ENCODE measurements around the gene RSBN1.

Gene RSBN1

DNA sequence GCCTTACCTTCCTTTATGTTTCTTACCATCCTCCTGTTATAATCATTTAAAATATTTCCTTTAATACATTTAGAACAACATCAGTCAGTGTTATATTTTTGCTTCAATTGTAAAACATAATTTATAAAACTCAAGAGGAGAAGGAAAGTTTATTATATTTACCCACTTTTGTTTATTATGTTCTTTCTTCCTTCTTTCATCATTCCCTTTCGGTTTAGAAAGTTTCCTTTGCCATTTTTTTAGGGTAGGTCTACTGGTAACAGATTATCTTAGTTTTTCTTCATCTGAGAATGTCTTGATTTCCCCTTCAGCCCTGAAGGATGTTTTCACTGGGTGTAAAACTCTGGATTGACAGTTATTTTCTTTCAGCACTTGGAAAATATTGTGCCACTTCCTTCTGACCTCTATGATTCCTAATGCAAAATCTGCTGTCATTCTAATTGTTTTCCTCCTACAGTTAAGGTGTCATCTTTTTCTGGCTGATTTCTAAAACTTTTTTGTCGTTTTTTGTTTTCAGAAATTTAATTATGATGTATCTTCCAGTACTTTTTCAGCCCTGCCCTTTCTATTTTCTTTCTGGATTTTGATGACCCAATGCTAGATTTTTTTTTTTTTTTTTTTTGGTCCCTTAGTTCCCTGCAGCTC, 34.2 kb upstream of the RSBN1 start:
- Histone ChIP-seq H3K79me2 (ENCODE audit: insufficient read depth, low read length) (no peaks in the 10 kb centered on the region), H3K36me3 (ENCODE audit: low read length) (peaks cover 35% of the 10 kb centered on the region)
- TF ChIP-seq, protein P1, sequence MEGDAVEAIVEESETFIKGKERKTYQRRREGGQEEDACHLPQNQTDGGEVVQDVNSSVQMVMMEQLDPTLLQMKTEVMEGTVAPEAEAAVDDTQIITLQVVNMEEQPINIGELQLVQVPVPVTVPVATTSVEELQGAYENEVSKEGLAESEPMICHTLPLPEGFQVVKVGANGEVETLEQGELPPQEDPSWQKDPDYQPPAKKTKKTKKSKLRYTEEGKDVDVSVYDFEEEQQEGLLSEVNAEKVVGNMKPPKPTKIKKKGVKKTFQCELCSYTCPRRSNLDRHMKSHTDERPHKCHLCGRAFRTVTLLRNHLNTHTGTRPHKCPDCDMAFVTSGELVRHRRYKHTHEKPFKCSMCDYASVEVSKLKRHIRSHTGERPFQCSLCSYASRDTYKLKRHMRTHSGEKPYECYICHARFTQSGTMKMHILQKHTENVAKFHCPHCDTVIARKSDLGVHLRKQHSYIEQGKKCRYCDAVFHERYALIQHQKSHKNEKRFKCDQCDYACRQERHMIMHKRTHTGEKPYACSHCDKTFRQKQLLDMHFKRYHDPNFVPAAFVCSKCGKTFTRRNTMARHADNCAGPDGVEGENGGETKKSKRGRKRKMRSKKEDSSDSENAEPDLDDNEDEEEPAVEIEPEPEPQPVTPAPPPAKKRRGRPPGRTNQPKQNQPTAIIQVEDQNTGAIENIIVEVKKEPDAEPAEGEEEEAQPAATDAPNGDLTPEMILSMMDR (IDR thresholded peaks at IDR 0.05; ENCODE audit: insufficient read depth, low read length, poor library complexity, severe bottlenecking): no peak
- no peak for TF ChIP-seq EZH2phosphoT487 (conservative IDR thresholded peaks at IDR 0.05; ENCODE audit: low read length)

DNA sequence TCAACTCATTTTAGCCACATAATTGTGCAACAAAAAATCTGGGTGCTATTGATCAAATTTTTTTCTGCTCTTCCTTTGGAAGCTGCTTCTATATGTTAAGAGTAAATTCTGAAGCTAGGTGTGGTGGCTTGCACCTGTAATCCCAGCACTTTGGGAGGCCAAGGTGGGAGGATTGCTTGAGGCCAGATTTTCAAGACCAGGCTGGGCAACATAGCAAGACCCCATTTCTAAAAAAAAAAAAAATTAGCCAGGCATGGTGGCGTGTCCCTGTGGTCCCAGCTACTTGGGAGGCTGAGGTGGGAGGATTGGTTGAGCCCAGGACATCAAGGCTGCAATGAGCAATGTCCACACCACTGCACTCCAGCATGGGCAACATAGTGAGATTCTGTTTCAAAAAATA, 24.3 kb upstream of the RSBN1 start:
- H2AFZ ChIP-seq (ENCODE audit: low read depth, low read length, severe bottlenecking): no peak overlapping the region
- peaks cover 13% of the 10 kb centered on the region; the same call in 1 of the 2 replicates for H3F3A ChIP-seq (ENCODE audit: insufficient read depth)
- no peak overlapping the region for H3K4me3 ChIP-seq (ENCODE audit: insufficient read depth, low read length, poor library complexity, severe bottlenecking)
- no peak overlapping the region for H3K9ac ChIP-seq (ENCODE audit: low read length)
- H3K27me3 ChIP-seq (ENCODE audit: low read length): no peaks in the 10 kb centered on the region
- H3K9me2 ChIP-seq (replicated peaks; ENCODE audit: insufficient read depth, low read length): no peaks in the 10 kb centered on the region
- peaks cover 37% of the 10 kb centered on the region; the same call in 1 of the 2 replicates for H3K36me3 ChIP-seq (ENCODE audit: low read length)
- no peaks in the 10 kb centered on the region for H3K9me3 ChIP-seq (ENCODE audit: insufficient read depth, low read length)
- no peak for TF ChIP-seq EZH2phosphoT487 (conservative IDR thresholded peaks at IDR 0.05; ENCODE audit: low read length)
- TF ChIP-seq, protein P1 (IDR thresholded peaks at IDR 0.05; ENCODE audit: insufficient read depth, low read length, poor library complexity, severe bottlenecking): no peak
- no peaks in the 10 kb centered on the region for H4K20me1 ChIP-seq (ENCODE audit: low read depth, low read length)
- no peak overlapping the region for H3K27ac ChIP-seq (ENCODE audit: low read depth, low read length)
- no peaks in the 10 kb centered on the region for H3K79me2 ChIP-seq (ENCODE audit: insufficient read depth, low read length)
- H3K4me2 ChIP-seq (ENCODE audit: low read depth, low read length, poor library complexity, severe bottlenecking): no peak overlapping the region

More for the DNA sequence above, 34.2 kb upstream of the RSBN1 start:
- Histone ChIP-seq H2AFZ (ENCODE audit: low read depth, low read length, severe bottlenecking) (no peak overlapping the region), H4K20me1 (ENCODE audit: low read depth, low read length) (no peaks in the 10 kb centered on the region), H3K27me3 (ENCODE audit: low read length) (no peaks in the 10 kb centered on the region), H3K9me3 (ENCODE audit: insufficient read depth, low read length) (no peaks in the 10 kb centered on the region), H3K9ac (ENCODE audit: low read length) (no peak overlapping the region), H3K4me3 (ENCODE audit: insufficient read depth, low read length, poor library complexity, severe bottlenecking) (no peak overlapping the region), H3F3A (ENCODE audit: insufficient read depth) (no peaks in the 10 kb centered on the region; the same call in none of the 2 replicates), H3K27ac (ENCODE audit: low read depth, low read length) (no peak overlapping the region), H3K4me2 (ENCODE audit: low read depth, low read length, poor library complexity, severe bottlenecking) (no peak overlapping the region), H3K9me2 (replicated peaks; ENCODE audit: insufficient read depth, low read length) (no peaks in the 10 kb centered on the region)

DNA sequence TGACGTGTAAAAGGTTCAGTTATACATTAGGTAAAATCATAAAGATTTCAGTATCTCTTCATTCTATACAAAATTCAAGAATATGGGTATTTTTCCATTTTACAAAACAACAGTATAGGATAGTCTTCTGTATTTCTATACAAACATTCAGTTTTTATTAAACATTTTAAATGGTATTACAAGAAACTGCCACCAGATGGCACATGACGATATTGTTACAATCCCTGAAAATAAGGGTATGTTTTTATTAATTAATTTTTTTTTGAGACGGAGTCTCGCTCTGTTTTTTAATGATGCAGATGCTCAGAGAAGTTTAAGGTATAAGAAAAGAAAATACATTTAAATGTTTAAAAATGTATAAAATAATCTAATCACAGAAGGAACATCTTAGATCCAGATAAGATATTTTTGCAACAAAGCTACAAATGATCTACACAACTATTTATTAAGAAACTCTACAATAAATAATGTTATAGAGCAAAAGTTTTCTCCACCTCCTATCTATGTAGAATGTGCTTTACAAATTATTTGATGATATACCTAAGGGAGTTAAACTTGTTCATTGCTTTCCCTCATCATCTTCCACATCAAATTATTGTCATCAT, 23.5 kb upstream of the RSBN1 start:
- no peak overlapping the region for H3K27ac ChIP-seq (ENCODE audit: low read depth, low read length)
- H3K4me3 ChIP-seq (ENCODE audit: insufficient read depth, low read length, poor library complexity, severe bottlenecking): no peak overlapping the region
- no peaks in the 10 kb centered on the region for H3K79me2 ChIP-seq (ENCODE audit: insufficient read depth, low read length)
- H2AFZ ChIP-seq (ENCODE audit: low read depth, low read length, severe bottlenecking): no peak overlapping the region
- H3K9ac ChIP-seq (ENCODE audit: low read length): no peak overlapping the region
- no peaks in the 10 kb centered on the region for H3K9me3 ChIP-seq (ENCODE audit: insufficient read depth, low read length)
- no peaks in the 10 kb centered on the region for H3K27me3 ChIP-seq (ENCODE audit: low read length)
- no peaks in the 10 kb centered on the region for H4K20me1 ChIP-seq (ENCODE audit: low read depth, low read length)
- TF ChIP-seq EZH2phosphoT487 (conservative IDR thresholded peaks at IDR 0.05; ENCODE audit: low read length): no peak
- TF ChIP-seq, protein P1 (IDR thresholded peaks at IDR 0.05; ENCODE audit: insufficient read depth, low read length, poor library complexity, severe bottlenecking): peak; percentile 39
- H3K4me2 ChIP-seq (ENCODE audit: low read depth, low read length, poor library complexity, severe bottlenecking): peak overlapping the region; percentile 26
- H3K36me3 ChIP-seq (ENCODE audit: low read length): peaks cover 41% of the 10 kb centered on the region; the same call in 1 of the 2 replicates
- H3K9me2 ChIP-seq (replicated peaks; ENCODE audit: insufficient read depth, low read length): no peaks in the 10 kb centered on the region
- peaks cover 13% of the 10 kb centered on the region; the same call in 1 of the 2 replicates for H3F3A ChIP-seq (ENCODE audit: insufficient read depth)
